ENCODE data around the gene TUFT1. TPM values are rescaled to one million over a fixed set of nuclear protein-coding genes. Genes with fewer than 3 reads are reported as not detected.

Gene TUFT1
- total RNA-seq, 1 experiment from 2014 or later = 12.3 TPM

DNA sequence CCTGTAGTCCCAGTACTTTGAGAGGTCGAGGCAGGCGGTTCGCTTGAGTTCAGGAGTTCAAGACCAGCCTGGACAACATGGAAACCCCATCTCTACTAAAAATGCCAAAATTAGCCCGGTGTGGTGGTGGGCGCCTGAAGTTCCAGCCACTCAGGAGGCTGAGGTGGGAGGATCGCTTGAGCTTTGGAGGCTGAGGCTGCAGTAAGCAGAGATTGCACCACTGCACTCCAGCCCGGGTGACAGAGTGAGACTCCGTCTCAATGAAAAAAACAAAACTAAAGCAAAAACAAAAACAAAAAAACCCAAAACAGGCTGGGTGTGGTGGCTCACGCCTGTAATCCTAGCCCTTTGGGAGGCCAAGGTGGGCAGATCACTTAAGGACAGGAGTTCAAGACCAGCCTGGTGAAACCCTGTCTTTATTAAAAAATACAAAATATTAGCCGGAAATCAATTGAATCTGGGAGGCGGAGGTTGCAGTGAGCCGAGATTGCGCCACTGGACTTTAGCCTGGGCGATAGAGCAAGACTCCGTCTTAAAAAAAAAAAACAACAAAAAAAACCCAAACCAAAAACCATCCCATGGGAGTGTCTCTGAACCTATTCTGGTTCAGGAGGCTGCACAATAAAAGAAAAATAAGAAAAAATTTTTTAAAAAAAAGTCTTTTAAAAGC, 30.6 kb upstream of the TUFT1 start:
- CTCF ChIA-PET = interaction anchor here (1.0 kb wide), 1 partner anchor 24 kb away, joined by 3 read pairs; no protein-coding TSS in a partner anchor
- H2AFZ ChIP-seq (ENCODE audit: low read depth, low read length, poor library complexity, severe bottlenecking) = no peak overlapping the region
- peak overlapping the region; percentile 91 for H3K4me2 ChIP-seq (ENCODE audit: low read length)
- H3K9ac ChIP-seq (ENCODE audit: low read length) = peak overlapping the region; percentile 19
- ATAC-seq (no peak), DNase-seq (ENCODE audit: low read depth, low spot score) (no peak)
- intact Hi-C loops (cut with micrococcal nuclease) = loop anchor here (5.0 kb wide), 1 partner anchor 67 kb away; no protein-coding TSS in a partner anchor
- POLR2A ChIA-PET = interaction anchor here (2.2 kb wide), 1 partner anchor 30 kb away, joined by 10 read pairs; no protein-coding TSS in a partner anchor
- no peaks in the 10 kb centered on the region for H3K27me3 ChIP-seq (ENCODE audit: insufficient read depth, low read length)
- RAD21 ChIA-PET (ENCODE audit: low non-redundant PET in 1 of 2, low total read pairs in 2 of 2, uncharacterized antibody in 2 of 2, unreplicated experiment in 2 of 2) = no interaction called here
- no peaks in the 10 kb centered on the region for H4K20me1 ChIP-seq (ENCODE audit: insufficient read depth)
- no TSS peak for BruUV-seq (replicated peaks)
- H3K9me2 ChIP-seq (ENCODE audit: insufficient read depth) = no peaks in the 10 kb centered on the region
- H3K4me3 ChIP-seq (replicated peaks in 1 of 2; ENCODE audit: low read depth in 1 of 2, low read length in 2 of 2) = peak overlapping the region in 1 of 2 experiments; percentile 5; a peak in 1 of 4 replicates
- TF ChIP-seq EGR1 (IDR thresholded peaks at IDR 0.05; ENCODE audit: low read depth) (no peak), TCF7L2 (IDR thresholded peaks at IDR 0.05; ENCODE audit: borderline replicate concordance, extremely low read depth, insufficient read depth, insufficient read length) (no peak), YY1 (IDR thresholded peaks at IDR 0.05; ENCODE audit: extremely low read depth, insufficient replicate concordance, low read depth, low read length) (no peak), SRF (IDR thresholded peaks at IDR 0.05; ENCODE audit: low read depth) (no peak), MAX (IDR thresholded peaks at IDR 0.05) (no peak), JUND (IDR thresholded peaks at IDR 0.05) (no peak), EZH2 (IDR thresholded peaks at IDR 0.05) (no peak), POLR2AphosphoS5 (IDR thresholded peaks at IDR 0.05; ENCODE audit: low read depth, low read length) (no peak), POLR2A (IDR thresholded peaks at IDR 0.05; ENCODE audit: borderline replicate concordance, extremely low read depth, insufficient read depth, insufficient read length) (no peak), REST (IDR thresholded peaks at IDR 0.05; ENCODE audit: low read depth) (no peak), FOSL1 (IDR thresholded peaks at IDR 0.05; ENCODE audit: low read depth) (no peak), SP1 (IDR thresholded peaks at IDR 0.05; ENCODE audit: low read depth) (no peak), SIN3A (IDR thresholded peaks at IDR 0.05; ENCODE audit: low read depth) (no peak), ELF1 (IDR thresholded peaks at IDR 0.05; ENCODE audit: borderline replicate concordance, low read depth) (no peak), EZH2phosphoT487 (IDR thresholded peaks at IDR 0.05; ENCODE audit: borderline replicate concordance) (no peak), CEBPB (IDR thresholded peaks at IDR 0.05; ENCODE audit: low read depth) (no peak), ATF3 (IDR thresholded peaks at IDR 0.05) (no peak)
- TF ChIP-seq, protein P1, sequence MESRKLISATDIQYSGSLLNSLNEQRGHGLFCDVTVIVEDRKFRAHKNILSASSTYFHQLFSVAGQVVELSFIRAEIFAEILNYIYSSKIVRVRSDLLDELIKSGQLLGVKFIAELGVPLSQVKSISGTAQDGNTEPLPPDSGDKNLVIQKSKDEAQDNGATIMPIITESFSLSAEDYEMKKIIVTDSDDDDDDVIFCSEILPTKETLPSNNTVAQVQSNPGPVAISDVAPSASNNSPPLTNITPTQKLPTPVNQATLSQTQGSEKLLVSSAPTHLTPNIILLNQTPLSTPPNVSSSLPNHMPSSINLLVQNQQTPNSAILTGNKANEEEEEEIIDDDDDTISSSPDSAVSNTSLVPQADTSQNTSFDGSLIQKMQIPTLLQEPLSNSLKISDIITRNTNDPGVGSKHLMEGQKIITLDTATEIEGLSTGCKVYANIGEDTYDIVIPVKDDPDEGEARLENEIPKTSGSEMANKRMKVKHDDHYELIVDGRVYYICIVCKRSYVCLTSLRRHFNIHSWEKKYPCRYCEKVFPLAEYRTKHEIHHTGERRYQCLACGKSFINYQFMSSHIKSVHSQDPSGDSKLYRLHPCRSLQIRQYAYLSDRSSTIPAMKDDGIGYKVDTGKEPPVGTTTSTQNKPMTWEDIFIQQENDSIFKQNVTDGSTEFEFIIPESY (IDR thresholded peaks at IDR 0.05; ENCODE audit: extremely low read depth, insufficient replicate concordance, low read length) = no peak
- peaks cover 23% of the 10 kb centered on the region for H3K79me2 ChIP-seq (ENCODE audit: insufficient read depth, low read length)
- H3K9me3 ChIP-seq (ENCODE audit: control insufficient read depth in 1 of 2, insufficient read depth in 1 of 2, low read depth in 1 of 2, low read length in 2 of 2) = no peaks in the 10 kb centered on the region
- H3K36me3 ChIP-seq (ENCODE audit: control insufficient read depth in 1 of 2, insufficient read depth in 2 of 2, low read length in 2 of 2) = no peaks in the 10 kb centered on the region
- peaks cover 45 to 61% of the 10 kb centered on the region in 2 experiments for H3K4me1 ChIP-seq (ENCODE audit: control insufficient read depth in 1 of 2, insufficient read depth in 2 of 2, low read length in 2 of 2)
- H3K27ac ChIP-seq (ENCODE audit: low read depth, low read length) = peak overlapping the region; percentile 54
